Endothelial cell of umbilical vein (primary cell): ENCODE data around the gene SNHG17. TPM values are rescaled to one million over a fixed set of nuclear protein-coding genes. Genes with fewer than 3 reads are reported as not detected.

ENCODE experiments used
- BruUV-seq: library from RNA; stranded (reverse); fragments of 400-500 nt; replicated peaks from 2 replicates; lab custom pipeline; 2021; lab: Mats Ljungman, UMichigan
- CTCF ChIA-PET: fragments of 300-600, 350-600 bp; sonication (Branson Sonifier 250); formaldehyde crosslinking; loops from one replicate; lab custom pipeline; 2021; ENCODE audit warnings: antibody characterized with exemption, inconsistent platforms; lab: Charles Lee
- POLR2A ChIA-PET: fragments of 300-600, 350-600 bp; sonication (Branson Sonifier 250); formaldehyde crosslinking; loops from one replicate; lab custom pipeline; 2021; ENCODE audit warnings: antibody characterized with exemption, inconsistent platforms; lab: Charles Lee
- DNase-seq: peaks from one replicate; pipeline ENCODE4 v3.0.0-alpha.2; 2011; ENCODE audit warnings: low read depth, low spot score
- FAIRE-seq: peaks from 2 replicates; lab custom pipeline; 2011; peaks lifted over from hg19 to GRCh38; lab: Jason Lieb, UNC
- H2AFZ ChIP-seq: 2 replicates; pipeline ENCODE4 v1.6.0; 2012; ENCODE audit warnings: low read depth, low read length, control low read depth, inconsistent platforms
- H3K27ac ChIP-seq: 2 replicates; pipeline ENCODE4 v1.5.1; 2011; ENCODE audit warnings: low read depth, mild to moderate bottlenecking, control low read depth, low read length, moderate library complexity; ENCODE audit not compliant: insufficient read depth
- H3K27me3 ChIP-seq, 2 experiments: 2 replicates each; pipeline versions ENCODE4 v1.6.0 to v1.6.1; 2011; ENCODE audit warnings: low read length in 2 of 2, mixed read lengths in 1 of 2; ENCODE audit not compliant: control insufficient read depth in 2 of 2, insufficient read depth in 2 of 2
- H3K36me3 ChIP-seq, 2 experiments: 2 replicates in 1 of 2; 3 replicates in 1 of 2; pipeline ENCODE4 v1.5.1; 2011; ENCODE audit warnings: low read length in 2 of 2, mild to moderate bottlenecking in 1 of 2, moderate library complexity in 1 of 2; ENCODE audit not compliant: control insufficient read depth in 2 of 2, insufficient read depth in 2 of 2; ENCODE audit errors: extremely low read depth in 1 of 2
- H3K4me1 ChIP-seq: 3 replicates; pipeline ENCODE4 v1.5.1; 2011; ENCODE audit warnings: mild to moderate bottlenecking, low read length; ENCODE audit not compliant: control insufficient read depth, insufficient read depth; ENCODE audit errors: extremely low read depth
- H3K4me2 ChIP-seq: 2 replicates; pipeline ENCODE4 v1.6.1; 2011; ENCODE audit warnings: low read length, control low read depth, mixed read lengths; ENCODE audit not compliant: insufficient read depth
- H3K4me3 ChIP-seq, 3 experiments: fragments of 200-600 bp in 1 of 3; sonication (generic), shearing (Covaris generic) in 1 of 3; replicated peaks in 1 of 3; 2 replicates each; pipeline ENCODE4 v1.5.1; 2011 to 2016; ENCODE audit warnings: control low read depth in 3 of 3, low read length in 3 of 3, mild to moderate bottlenecking in 2 of 3, inconsistent platforms in 1 of 3, low read depth in 1 of 3, moderate library complexity in 1 of 3; ENCODE audit not compliant: insufficient read depth in 1 of 3
- H3K79me2 ChIP-seq: 2 replicates; pipeline ENCODE4 v1.6.0; 2012; ENCODE audit warnings: low read length, inconsistent platforms; ENCODE audit not compliant: control insufficient read depth, insufficient read depth
- H3K9ac ChIP-seq: replicated peaks from 2 replicates; pipeline ENCODE3; 2011; ENCODE audit warnings: low read length, control low read depth; ENCODE audit not compliant: insufficient read depth; ENCODE audit errors: extremely low read depth
- H3K9me1 ChIP-seq: replicated peaks from 3 replicates; pipeline ENCODE4 v1.6.0; 2011; ENCODE audit warnings: mild to moderate bottlenecking, low read length; ENCODE audit not compliant: control insufficient read depth, insufficient read depth; ENCODE audit errors: extremely low read depth
- H3K9me3 ChIP-seq: replicated peaks from 2 replicates; pipeline ENCODE4 v1.5.1; 2012; ENCODE audit warnings: low read length, inconsistent platforms; ENCODE audit not compliant: control insufficient read depth, insufficient read depth
- H4K20me1 ChIP-seq: replicated peaks from 2 replicates; pipeline ENCODE3; 2011; ENCODE audit warnings: mild to moderate bottlenecking, low read length; ENCODE audit not compliant: control insufficient read depth, insufficient read depth; ENCODE audit errors: extremely low read depth
- EZH2 ChIP-seq: IDR thresholded peaks from 2 replicates; pipeline ENCODE4 v1.6.1; 2012; ENCODE audit warnings: borderline replicate concordance, low read depth, mild to moderate bottlenecking, moderate library complexity, low read length, inconsistent platforms; ENCODE audit not compliant: severe bottlenecking
- FOS ChIP-seq: IDR thresholded peaks from 2 replicates; pipeline ENCODE4 v1.6.1; 2011; ENCODE audit warnings: mild to moderate bottlenecking, low read length, moderate library complexity, borderline replicate concordance; ENCODE audit not compliant: insufficient read depth
- GATA2 ChIP-seq: IDR thresholded peaks from 2 replicates; pipeline ENCODE4 v1.7.0; 2011; ENCODE audit warnings: low read depth, mild to moderate bottlenecking, moderate library complexity, mixed read lengths, low read length; ENCODE audit not compliant: insufficient read length, insufficient read depth
- JUN ChIP-seq: IDR thresholded peaks from 2 replicates; pipeline ENCODE4 v1.6.1; 2011; ENCODE audit warnings: borderline replicate concordance, low read depth; ENCODE audit not compliant: insufficient read length, insufficient read depth
- MYC ChIP-seq: IDR thresholded peaks from one replicate; pipeline ENCODE4 v1.6.1; 2011; ENCODE audit warnings: mild to moderate bottlenecking, low read depth, low read length
- POLR2A ChIP-seq: IDR thresholded peaks from 2 replicates; pipeline ENCODE4 v1.6.1; 2012; ENCODE audit warnings: low read depth, mild to moderate bottlenecking, control low read depth, low read length
- POLR2AphosphoS5 ChIP-seq: IDR thresholded peaks from 2 replicates; pipeline ENCODE4 v1.6.1; 2012; ENCODE audit warnings: low read depth, mild to moderate bottlenecking, control low read depth, low read length, moderate library complexity; ENCODE audit not compliant: insufficient read depth
- dilution Hi-C: fragments of 300-500 bp; cut with MboI; formaldehyde crosslinking; loops from one replicate; pipeline ENCODE4 v1.15.0; 2019; ENCODE audit warnings: low sequenced_read_pairs; ENCODE audit not compliant: extremely low pct_ligation_motif_present
- intact Hi-C: fragments of 100-400 bp; cut with micrococcal nuclease; formaldehyde crosslinking; loops from one replicate; pipeline ENCODE4 v1.10.0; 2022
- polyA plus RNA-seq, 4 experiments: library from polyadenylated mRNA; depleted of rRNA in 3 of 4; stranded (reverse) in 3 of 4; unstranded in 1 of 4; fragments of >200 nt; gene quantifications; 2 replicates each; pipeline versions ENCODE4 v1.2.1 to v1.2.3, GENCODE V29; 2011 to 2012; ENCODE audit warnings: missing spikeins in 1 of 4
- total RNA-seq: library from RNA; stranded (reverse); gene quantifications from 2 replicates; pipeline ENCODE4 v1.2.3, GENCODE V29; 2021
- TF ChIP-seq, protein P1 (sequence below), 2 donors: IDR thresholded peaks; 1 replicate in 1 of 2; 2 replicates in 1 of 2; pipeline ENCODE4 v1.5.1; 2011; ENCODE audit warnings: low read length in 2 of 2, mild to moderate bottlenecking in 2 of 2, moderate library complexity in 2 of 2, control low read depth in 1 of 2, inconsistent platforms in 1 of 2, low read depth in 1 of 2; ENCODE audit not compliant: insufficient read depth in 1 of 2; ENCODE audit errors: extremely low read depth in 1 of 2
- TF ChIP-seq, protein P2 (sequence below): IDR thresholded peaks from 2 replicates; pipeline ENCODE4 v1.6.1; 2011; ENCODE audit not compliant: insufficient read depth, insufficient read length

Gene SNHG17
- total and polyA plus RNA-seq, 2 donors (not counting 3 experiments of a cell fraction or from before 2014, with no cell fraction given): 39.4 to 94.0 TPM

DNA sequence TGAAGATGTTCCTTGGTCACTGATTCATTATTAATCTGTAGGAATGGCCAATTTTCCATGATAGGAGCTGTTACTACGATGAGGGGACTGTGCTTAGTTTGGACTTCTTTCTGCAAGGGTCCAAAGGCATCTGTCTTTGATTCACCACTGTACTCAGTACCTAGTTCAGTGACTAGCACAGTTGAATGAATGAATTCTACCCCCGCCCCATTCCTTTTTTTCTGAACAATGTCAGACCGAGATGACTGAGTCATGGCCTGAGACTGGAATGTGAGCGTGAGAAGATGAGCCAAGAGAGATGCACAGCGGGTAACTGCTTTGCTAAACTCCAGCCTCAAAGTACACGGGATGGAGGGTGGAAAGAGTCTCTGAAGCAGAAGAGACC is 419 bp upstream of the SNHG17 start:
- Histone ChIP-seq H3K4me1 (peaks cover 18% of the 10 kb centered on the region), H3K79me2 (peaks cover 46% of the 10 kb centered on the region), H3K36me3 (peaks cover 10 to 22% of the 10 kb centered on the region in 2 experiments), H3K27ac (no peak overlapping the region), H4K20me1 (no peaks in the 10 kb centered on the region), H3K9ac (no peak overlapping the region), H3K9me3 (no peaks in the 10 kb centered on the region), H3K9me1 (no peaks in the 10 kb centered on the region), H3K4me3 (no peak overlapping the region), H2AFZ (no peak overlapping the region), H3K4me2 (no peak overlapping the region), H3K27me3 (peaks cover 0 to 2% of the 10 kb centered on the region in 2 experiments)
- ChIA-PET POLR2A (interaction anchor here (1.0 to 2.1 kb wide), 4 partner anchors 9 to 49 kb away, joined by 6 to 40 read pairs (median 10); partner anchors contain the start of gene RALGAPB), CTCF (interaction anchor here (0.7 to 5.8 kb wide), 15 partner anchors 9 to 62 kb away, joined by 3 to 106 read pairs (median 4); partner anchors contain the start of gene RALGAPB)
- TSS peak; percentile 42 for BruUV-seq
- DNase-seq (no peak), FAIRE-seq (no peak)
- intact Hi-C loops (loop anchor here (1.0 kb wide), 2 partner anchors 11 to 37 kb away; partner anchors contain the start of gene RALGAPB), dilution Hi-C loops (no loop called here)
- TF ChIP-seq POLR2AphosphoS5: no peak
- TF ChIP-seq FOS: no peak
- no peak for TF ChIP-seq POLR2A
- no peak for TF ChIP-seq JUN
- TF ChIP-seq, protein P1, sequence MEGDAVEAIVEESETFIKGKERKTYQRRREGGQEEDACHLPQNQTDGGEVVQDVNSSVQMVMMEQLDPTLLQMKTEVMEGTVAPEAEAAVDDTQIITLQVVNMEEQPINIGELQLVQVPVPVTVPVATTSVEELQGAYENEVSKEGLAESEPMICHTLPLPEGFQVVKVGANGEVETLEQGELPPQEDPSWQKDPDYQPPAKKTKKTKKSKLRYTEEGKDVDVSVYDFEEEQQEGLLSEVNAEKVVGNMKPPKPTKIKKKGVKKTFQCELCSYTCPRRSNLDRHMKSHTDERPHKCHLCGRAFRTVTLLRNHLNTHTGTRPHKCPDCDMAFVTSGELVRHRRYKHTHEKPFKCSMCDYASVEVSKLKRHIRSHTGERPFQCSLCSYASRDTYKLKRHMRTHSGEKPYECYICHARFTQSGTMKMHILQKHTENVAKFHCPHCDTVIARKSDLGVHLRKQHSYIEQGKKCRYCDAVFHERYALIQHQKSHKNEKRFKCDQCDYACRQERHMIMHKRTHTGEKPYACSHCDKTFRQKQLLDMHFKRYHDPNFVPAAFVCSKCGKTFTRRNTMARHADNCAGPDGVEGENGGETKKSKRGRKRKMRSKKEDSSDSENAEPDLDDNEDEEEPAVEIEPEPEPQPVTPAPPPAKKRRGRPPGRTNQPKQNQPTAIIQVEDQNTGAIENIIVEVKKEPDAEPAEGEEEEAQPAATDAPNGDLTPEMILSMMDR (IDR thresholded peaks at IDR 0.05; ENCODE audit: extremely low read depth in 1 of 2, insufficient read depth in 1 of 2, low read depth in 1 of 2, low read length in 2 of 2): no peak
- TF ChIP-seq MYC: no peak
- no peak for TF ChIP-seq EZH2
- TF ChIP-seq GATA2: no peak
- TF ChIP-seq, protein P2, sequence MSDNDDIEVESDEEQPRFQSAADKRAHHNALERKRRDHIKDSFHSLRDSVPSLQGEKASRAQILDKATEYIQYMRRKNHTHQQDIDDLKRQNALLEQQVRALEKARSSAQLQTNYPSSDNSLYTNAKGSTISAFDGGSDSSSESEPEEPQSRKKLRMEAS: no peak
